Activated naive CD4-positive, alpha-beta T cell treated with Interleukin-2 at 50 U/mL for 16 hours (primary cell): ENCODE data around the gene TLR10.
"Not testable (repeated sequence)": the region's sequence is repeated elsewhere in the genome, so short reads cannot be mapped to it uniquely, and the experiment has no call there.

Experiments
- DNase-seq: peaks from one replicate; pipeline ENCODE4 v3.0.0-alpha.2; 2020

The TLR10 gene

GRCh38 chr4:38802561-38803355 lies 20.0 kb upstream of the TLR10 start:
- no peak for DNase-seq

- no peak for DNase-seq
Measured at GRCh38 chr4:38800961-38801450, 18.2 kb upstream of the TLR10 start.

DNA sequence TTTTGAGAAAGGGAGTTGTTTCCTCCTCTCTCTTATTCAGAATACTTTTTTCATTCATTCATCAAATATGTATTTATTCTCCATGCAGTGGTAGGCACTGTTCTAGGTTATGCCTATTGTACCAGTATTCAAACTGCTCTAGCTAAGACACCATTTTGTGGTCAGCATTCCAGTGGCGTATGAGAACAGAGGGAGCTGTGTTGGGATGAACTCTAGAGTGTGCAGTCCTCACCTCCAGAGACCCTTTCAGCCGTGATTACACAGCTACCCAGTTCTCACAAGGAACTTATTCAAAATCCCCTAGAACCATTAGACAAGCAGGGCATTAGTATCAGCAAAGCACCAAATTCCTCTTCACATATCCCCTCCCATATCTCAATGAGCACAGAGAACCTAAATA lies 17.6 kb upstream of the TLR10 start:
- DNase-seq = no peak

DNA sequence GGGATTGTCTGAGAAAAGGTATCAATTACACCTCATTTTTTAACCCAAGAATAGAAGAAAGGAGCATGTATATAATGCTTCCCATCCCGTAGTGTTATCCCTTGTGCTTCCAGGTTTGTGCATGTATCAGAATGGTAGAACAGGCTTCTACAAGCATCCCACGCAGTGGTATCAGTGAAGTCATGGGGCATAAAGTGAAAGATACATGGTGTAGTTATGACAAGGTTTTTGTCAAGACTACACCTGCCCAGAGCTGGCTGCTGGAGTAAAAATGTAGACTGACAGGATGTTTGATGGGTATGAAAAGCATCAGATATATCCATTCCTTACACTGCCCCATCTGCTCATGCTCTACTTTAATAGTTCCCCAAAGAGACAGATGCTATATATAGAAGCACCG lies 12.3 kb upstream of the TLR10 start:
- no peak for DNase-seq

- DNase-seq = no peak
Measured at GRCh38 chr4:38794051-38794450, 11.3 kb upstream of the TLR10 start.

GRCh38 chr4:38791010-38791409 lies 8.2 kb upstream of the TLR10 start:
- no peak for DNase-seq

GRCh38 chr4:38788317-38788716 lies 5.5 kb upstream of the TLR10 start:
- no peak for DNase-seq

DNA sequence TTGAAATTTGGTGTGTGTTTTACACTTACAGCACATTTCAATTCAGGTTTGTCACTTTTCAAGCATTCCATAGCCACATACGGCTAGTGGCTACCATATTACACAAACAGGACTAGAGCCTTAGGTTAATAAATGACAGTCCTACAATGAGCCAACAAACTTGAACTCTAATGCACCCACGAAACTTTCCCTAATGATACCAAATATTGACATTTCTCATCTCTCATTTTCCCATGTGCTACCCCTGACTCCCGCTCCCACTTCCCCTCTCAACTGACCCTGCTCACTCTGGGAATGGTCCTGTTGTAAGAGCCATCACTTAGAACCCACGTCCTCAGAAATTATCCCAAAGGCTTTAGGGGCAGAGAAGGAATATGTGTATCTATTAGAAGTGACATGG lies 4.9 kb upstream of the TLR10 start:
- no peak for DNase-seq

GRCh38 chr4:38785901-38786402 lies 3.2 kb upstream of the TLR10 start:
- no peak for DNase-seq

DNA sequence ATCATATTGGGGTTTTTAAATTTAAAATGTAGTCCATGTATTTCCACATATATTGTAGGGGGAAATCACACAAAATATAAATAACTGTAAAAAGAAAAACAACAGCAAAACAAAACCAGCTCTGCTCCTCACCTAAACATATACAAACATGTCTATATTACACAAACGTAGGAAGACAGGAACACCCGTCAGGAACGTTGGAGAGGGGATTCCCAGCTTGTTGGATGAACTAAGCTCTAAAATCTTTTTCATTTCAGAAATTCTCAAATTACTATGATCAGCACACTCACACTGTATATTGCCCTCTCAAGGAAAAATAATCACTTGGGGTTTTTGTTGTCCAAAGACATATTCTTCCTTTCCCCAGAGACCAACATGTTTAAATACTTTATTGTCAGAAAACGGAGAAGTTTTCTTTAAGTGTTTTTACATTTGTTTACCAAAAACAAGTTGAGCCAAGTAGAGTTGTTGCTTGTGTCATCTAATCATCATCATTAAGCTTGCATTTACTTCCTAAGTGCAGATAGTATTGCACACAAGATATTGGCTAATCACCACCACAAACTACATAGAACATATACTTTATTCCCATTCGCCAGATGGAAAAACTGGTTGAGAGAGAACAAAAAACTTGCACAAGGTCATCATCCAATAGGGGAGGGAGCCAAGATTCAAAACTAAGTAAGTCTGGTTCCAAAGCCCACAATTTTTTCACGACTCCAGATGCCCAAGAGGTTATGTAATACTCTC lies 2.4 kb upstream of the TLR10 start:
- no peak for DNase-seq

- no peak for DNase-seq
Measured at GRCh38 chr4:38784141-38784540, 1.4 kb upstream of the TLR10 start.

GRCh38 chr4:38783109-38783460 lies 295 bp upstream of the TLR10 start:
- no peak for DNase-seq

- DNase-seq = no peak
Measured at GRCh38 chr4:38781854-38782261, 932 bp downstream of the TLR10 start.

GRCh38 chr4:38780833-38781484 lies 1.8 kb downstream of the TLR10 start:
- no peak for DNase-seq

GRCh38 chr4:38779790-38780189 lies 3.0 kb downstream of the TLR10 start:
- no peak for DNase-seq

DNA sequence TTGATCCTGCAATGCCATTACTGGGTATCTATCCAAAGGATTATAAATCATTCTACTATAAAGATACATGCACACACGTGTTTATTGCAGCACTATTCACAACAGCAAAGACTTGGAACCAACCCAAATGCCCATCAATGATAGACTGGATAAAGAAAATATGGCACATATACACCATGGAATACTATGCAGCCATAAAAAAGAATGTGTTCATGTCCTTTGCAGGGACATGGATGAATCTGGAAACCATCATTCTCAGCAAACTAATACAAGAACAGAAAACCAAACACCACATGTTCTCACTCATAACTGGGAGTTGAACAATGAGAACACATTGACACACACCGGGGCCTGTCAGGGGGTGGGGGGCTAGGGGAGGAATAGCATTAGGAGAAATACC lies 4.9 kb downstream of the TLR10 start:
- DNase-seq = not testable (repeated sequence)

DNA sequence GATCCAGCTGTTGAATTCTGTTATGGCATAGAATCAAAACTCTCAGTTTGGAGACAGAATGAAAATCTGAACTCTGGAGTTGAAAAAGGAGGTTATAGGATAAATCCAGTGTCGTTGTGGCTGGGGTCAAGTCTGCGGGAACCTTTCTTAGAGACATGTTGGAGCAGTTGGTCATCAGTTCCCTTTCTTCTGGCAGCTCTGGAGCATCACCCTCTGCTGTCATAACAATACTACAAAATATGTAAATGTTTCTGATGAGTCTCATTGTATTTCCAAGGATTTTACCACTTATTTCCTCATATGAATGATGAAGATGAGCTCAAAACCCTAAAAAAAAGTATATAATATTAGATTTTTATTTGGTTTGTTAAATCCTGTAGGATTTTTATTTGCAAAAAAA lies 7.5 kb downstream of the TLR10 start:
- DNase-seq = no peak

DNA sequence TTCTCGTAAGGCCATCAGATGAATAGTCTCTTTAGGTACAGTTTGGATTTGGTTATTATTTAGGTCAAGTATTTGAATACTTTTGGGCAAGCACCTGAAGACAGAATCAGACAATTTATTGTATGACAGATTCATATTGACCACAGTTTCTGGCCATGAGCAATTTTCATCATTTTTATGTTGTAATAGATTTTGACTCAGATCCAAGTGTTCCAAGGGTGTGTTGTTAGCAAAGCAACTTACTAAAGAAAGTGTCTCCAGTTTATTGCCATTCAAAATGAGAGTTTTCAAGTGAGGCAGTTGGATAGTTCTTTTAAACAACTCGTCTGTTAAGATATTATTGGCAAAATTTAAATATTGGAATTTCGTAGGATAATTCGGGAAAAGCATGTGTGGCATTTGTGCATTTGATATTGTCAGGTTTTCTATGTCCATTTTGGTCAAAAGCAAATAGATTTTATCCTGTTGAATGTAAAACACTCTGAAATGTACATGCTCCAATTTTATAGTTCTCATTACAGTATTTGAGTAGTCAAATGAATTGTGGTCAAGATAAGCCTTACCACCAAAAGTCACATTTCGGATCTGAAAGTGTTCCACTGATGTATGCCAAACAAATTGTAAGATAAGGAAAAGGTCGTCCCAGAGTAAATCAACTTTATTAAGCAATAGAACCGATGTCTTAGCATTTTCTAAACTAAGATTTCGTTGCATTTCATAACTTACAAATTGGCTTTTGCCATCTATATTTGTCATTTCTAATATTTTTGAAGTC lies 8.4 kb downstream of the TLR10 start:
- DNase-seq = no peak

- DNase-seq = not testable (repeated sequence)
Measured at GRCh38 chr4:38770281-38770680, 12.5 kb downstream of the TLR10 start.

DNA sequence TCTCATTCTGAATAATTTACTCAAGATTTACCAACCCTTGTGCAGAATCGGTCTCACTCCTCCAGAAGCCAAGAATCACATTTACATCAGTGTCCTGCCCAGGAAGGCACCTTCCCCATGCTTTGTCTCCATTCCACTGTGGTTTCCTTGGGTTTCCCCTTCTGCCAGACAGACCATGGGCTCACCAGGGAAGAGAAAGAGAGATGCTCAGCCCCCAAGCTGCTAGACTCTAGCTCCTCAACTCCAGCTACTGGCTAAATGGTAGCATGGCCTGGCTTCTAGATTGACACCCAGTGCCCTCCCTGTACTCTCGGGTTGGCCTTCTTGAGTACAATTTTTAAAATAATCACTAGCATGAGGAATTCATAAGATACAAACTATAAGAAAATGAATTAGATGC lies 12.9 kb downstream of the TLR10 start:
- no peak for DNase-seq

GRCh38 chr4:38769441-38769840 lies 13.3 kb downstream of the TLR10 start:
- no peak for DNase-seq

DNA sequence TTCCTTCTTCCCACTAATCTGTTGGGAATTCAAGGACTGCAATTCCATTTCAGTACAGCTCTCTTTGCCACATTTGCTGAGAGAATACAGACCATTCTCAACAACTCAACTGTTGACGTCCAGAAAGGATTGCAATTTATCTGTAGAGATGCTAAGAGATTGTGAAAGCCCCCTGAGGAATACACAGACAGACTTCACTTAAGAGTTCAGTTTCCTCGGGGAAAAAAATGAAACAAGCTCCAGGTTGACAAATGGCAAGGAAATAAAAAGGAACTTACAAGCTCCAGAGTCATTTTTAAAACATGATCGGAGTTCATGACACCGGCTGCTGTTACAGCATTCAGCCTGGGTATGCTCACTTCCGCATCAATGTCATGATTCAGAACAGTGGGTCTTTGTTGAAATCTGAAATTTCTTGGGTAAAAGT lies 13.8 kb downstream of the TLR10 start:
- no peak for DNase-seq

DNA sequence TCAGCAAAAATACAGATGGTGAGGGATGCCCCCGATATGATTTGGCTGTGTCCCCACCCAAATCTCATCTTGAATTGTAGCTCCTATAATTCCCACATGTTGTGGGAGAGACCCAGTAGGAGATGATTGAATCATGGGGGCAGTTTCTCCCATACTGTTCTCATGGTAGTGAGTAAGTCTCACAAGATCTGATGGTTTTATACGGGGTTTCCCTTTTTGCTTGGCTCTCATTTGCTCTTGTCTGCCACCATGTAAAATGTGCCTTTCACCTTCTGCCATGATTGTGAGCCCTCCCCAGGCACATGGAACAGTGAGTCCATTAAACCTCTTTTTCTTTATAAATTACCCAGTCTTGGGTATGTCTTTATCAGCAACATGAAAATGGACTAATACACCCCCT lies 15.8 kb downstream of the TLR10 start:
- DNase-seq = not testable (repeated sequence)
